ENCODE data around the gene GLRX3.

- TF ChIP-seq FOXM1 (IDR thresholded peaks at IDR 0.05; ENCODE audit: low read depth, low read length) (no peak), TCF3 (IDR thresholded peaks at IDR 0.05; ENCODE audit: borderline replicate concordance, insufficient read depth, low read depth, low read length) (no peak), POLR2A (IDR thresholded peaks at IDR 0.05; ENCODE audit: low read depth, low read length) (no peak), CBX5 (IDR thresholded peaks at IDR 0.05; ENCODE audit: low read depth) (no peak), CTCF (IDR thresholded peaks at IDR 0.05 in 2 of 3, conservative IDR thresholded peaks at IDR 0.05 in 1 of 3; ENCODE audit: control insufficient read depth in 2 of 3, extremely low read depth in 1 of 3, insufficient read depth in 1 of 3, low read depth in 3 of 3, low read length in 3 of 3) (no peak), CHD2 (IDR thresholded peaks at IDR 0.05; ENCODE audit: borderline replicate concordance, low read depth, low read length) (no peak), REST (IDR thresholded peaks at IDR 0.05; ENCODE audit: low read depth, low read length) (no peak), E4F1 (IDR thresholded peaks at IDR 0.05; ENCODE audit: borderline replicate concordance, partially characterized antibody) (no peak), EZH2 (IDR thresholded peaks at IDR 0.05; ENCODE audit: borderline replicate concordance, control insufficient read depth, low read depth, low read length) (no peak), KDM1A (IDR thresholded peaks at IDR 0.05; ENCODE audit: borderline replicate concordance) (no peak), POLR2AphosphoS5 (IDR thresholded peaks at IDR 0.05; ENCODE audit: low read length) (no peak), POLR2AphosphoS2 (IDR thresholded peaks at IDR 0.05; ENCODE audit: low read depth, low read length) (no peak), CBFB (IDR thresholded peaks at IDR 0.05; ENCODE audit: low read depth) (no peak)
- TF ChIP-seq, protein P1, sequence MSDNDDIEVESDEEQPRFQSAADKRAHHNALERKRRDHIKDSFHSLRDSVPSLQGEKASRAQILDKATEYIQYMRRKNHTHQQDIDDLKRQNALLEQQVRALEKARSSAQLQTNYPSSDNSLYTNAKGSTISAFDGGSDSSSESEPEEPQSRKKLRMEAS (IDR thresholded peaks at IDR 0.05; ENCODE audit: low read depth, low read length), result no peak
These were observed 14.6 kb upstream of the GLRX3 start for GRCh38 chr10:130121486-130122079.
